WTC11 (cell line): ENCODE data around the gene IGFALS. TPM values are rescaled to one million over a fixed set of nuclear protein-coding genes. Genes with fewer than 3 reads are reported as not detected.

Source experiments
- ATAC-seq: fragments of 200-7000 bp; cut with Tn5 transposase; 2 replicates; pipeline ENCODE4 v1.10.0; 2021; ENCODE audit warnings: mild to moderate bottlenecking, moderate library complexity
- CTCF ChIA-PET: fragments of 300-600 bp; sonication (Branson Sonifier 250); formaldehyde crosslinking; loops from one replicate; lab custom pipeline; 2021; ENCODE audit warnings: antibody characterized with exemption; lab: Charles Lee
- POLR2A ChIA-PET: fragments of 350-600 bp; sonication (Branson Sonifier 250); formaldehyde crosslinking; loops from one replicate; lab custom pipeline; 2021; ENCODE audit warnings: antibody characterized with exemption; lab: Charles Lee
- DNase-seq: peaks from one replicate; pipeline ENCODE4 v3.0.0; 2021; ENCODE audit warnings: low spot score
- H3K27ac Mint-ChIP-seq: 2 replicates; pipeline ENCODE4 v1.8.0; 2021; ENCODE audit warnings: mixed read lengths
- H3K27me3 Mint-ChIP-seq: 2 replicates; pipeline ENCODE4 v1.8.0; 2021; ENCODE audit warnings: low read depth, mild to moderate bottlenecking, moderate library complexity, mixed read lengths
- H3K36me3 Mint-ChIP-seq: 2 replicates; pipeline ENCODE4 v1.8.0; 2021; ENCODE audit warnings: mixed read lengths
- H3K4me1 Mint-ChIP-seq: 2 replicates; pipeline ENCODE4 v1.8.0; 2022; ENCODE audit warnings: mixed read lengths
- H3K4me3 Mint-ChIP-seq: 2 replicates; pipeline ENCODE4 v1.8.0; 2021; ENCODE audit warnings: mild to moderate bottlenecking, moderate library complexity, mixed read lengths
- H3K9me3 Mint-ChIP-seq: 2 replicates; pipeline ENCODE4 v1.8.0; 2021; ENCODE audit warnings: mixed read lengths
- ATF1 ChIP-seq: sonication (generic); formaldehyde crosslinking; IDR thresholded peaks from 2 replicates; pipeline ENCODE4 v1.8.1; 2023; ENCODE audit warnings: mild to moderate bottlenecking, moderate library complexity, missing genetic modification reagents
- ESRRA ChIP-seq: sonication (generic); formaldehyde crosslinking; IDR thresholded peaks from 2 replicates; pipeline ENCODE4 v1.8.1; 2022; ENCODE audit warnings: mild to moderate bottlenecking, missing genetic modification reagents, borderline replicate concordance
- GRHL2 ChIP-seq: fragments of 250-450 bp; sonication (Bioruptor Pico); IDR thresholded peaks from 2 replicates; pipeline ENCODE4 v1.8.0; 2022; ENCODE audit warnings: mild to moderate bottlenecking, moderate library complexity; ENCODE audit not compliant: insufficient replicate concordance, severe bottlenecking
- JUN ChIP-seq: sonication (generic); formaldehyde crosslinking; IDR thresholded peaks from 2 replicates; pipeline ENCODE4 v1.8.0; 2023; ENCODE audit warnings: mild to moderate bottlenecking, missing genetic modification reagents
- NFE2L1 ChIP-seq: sonication (generic); formaldehyde crosslinking; IDR thresholded peaks from 2 replicates; pipeline ENCODE4 v1.8.1; 2023; ENCODE audit warnings: missing genetic modification reagents
- NFYB ChIP-seq: sonication (generic); formaldehyde crosslinking; conservative IDR thresholded peaks from 2 replicates; pipeline ENCODE4 v1.8.0; 2022; ENCODE audit warnings: low read depth, missing genetic modification reagents
- RORB ChIP-seq: fragments of 250-450 bp; sonication (Bioruptor Pico); IDR thresholded peaks from 2 replicates; pipeline ENCODE4 v1.9.0; 2021; ENCODE audit warnings: mild to moderate bottlenecking
- SMAD3 ChIP-seq: sonication (generic); formaldehyde crosslinking; IDR thresholded peaks from 2 replicates; pipeline ENCODE4 v1.8.0; 2022; ENCODE audit warnings: missing genetic modification reagents, mild to moderate bottlenecking, borderline replicate concordance
- TP53 ChIP-seq: sonication (generic); formaldehyde crosslinking; IDR thresholded peaks from 2 replicates; pipeline ENCODE4 v1.8.1; 2023; ENCODE audit warnings: mild to moderate bottlenecking, missing genetic modification reagents
- ZNF138 ChIP-seq: sonication (generic); formaldehyde crosslinking; conservative IDR thresholded peaks from 2 replicates; pipeline ENCODE4 v1.8.1; 2022; ENCODE audit warnings: mild to moderate bottlenecking, moderate library complexity, missing genetic modification reagents
- ZNF317 ChIP-seq: sonication (generic); formaldehyde crosslinking; IDR thresholded peaks from 2 replicates; pipeline ENCODE4 v1.8.1; 2023; ENCODE audit warnings: low read depth, mild to moderate bottlenecking, moderate library complexity, missing genetic modification reagents, borderline replicate concordance
- total RNA-seq: library from RNA; stranded (reverse); gene quantifications from 3 replicates; pipeline ENCODE4 v1.2.3, GENCODE V29; 2021
- TF ChIP-seq, protein P1 (sequence below): sonication (generic); formaldehyde crosslinking; conservative IDR thresholded peaks from 2 replicates; pipeline ENCODE4 v1.8.1; 2022; ENCODE audit warnings: mild to moderate bottlenecking, missing genetic modification reagents
- TF ChIP-seq, protein P2 (sequence below): sonication (generic); formaldehyde crosslinking; IDR thresholded peaks from 2 replicates; pipeline ENCODE4 v1.8.1; 2023; ENCODE audit warnings: mild to moderate bottlenecking, moderate library complexity, missing genetic modification reagents
- TF ChIP-seq, protein P3 (sequence below): sonication (generic); formaldehyde crosslinking; IDR thresholded peaks from 2 replicates; pipeline ENCODE4 v1.8.0; 2023; ENCODE audit warnings: mild to moderate bottlenecking, missing genetic modification reagents
- TF ChIP-seq, protein P4 (sequence below): fragments of 250-450 bp; sonication (Bioruptor Pico); IDR thresholded peaks from 2 replicates; pipeline ENCODE4 v2.1.2; 2022; ENCODE audit warnings: mild to moderate bottlenecking, moderate library complexity
- TF ChIP-seq, protein P5 (sequence below): sonication (generic); formaldehyde crosslinking; IDR thresholded peaks from 2 replicates; pipeline ENCODE4 v1.8.0; 2022; ENCODE audit warnings: mild to moderate bottlenecking, missing genetic modification reagents
- TF ChIP-seq, protein P6 (sequence below): sonication (generic); formaldehyde crosslinking; IDR thresholded peaks from 2 replicates; pipeline ENCODE4 v1.8.1; 2023; ENCODE audit warnings: mild to moderate bottlenecking, missing genetic modification reagents, moderate library complexity
- TF ChIP-seq, protein P7 (sequence below): sonication (generic); formaldehyde crosslinking; IDR thresholded peaks from 2 replicates; pipeline ENCODE4 v1.8.1; 2022; ENCODE audit warnings: missing genetic modification reagents, borderline replicate concordance
- TF ChIP-seq, protein P8 (sequence below): sonication (generic); formaldehyde crosslinking; IDR thresholded peaks from 2 replicates; pipeline ENCODE4 v1.8.1; 2023; ENCODE audit warnings: mild to moderate bottlenecking, missing genetic modification reagents, borderline replicate concordance

IGFALS gene
- total RNA-seq, 1 experiment from 2014 or later, result not detected

DNA sequence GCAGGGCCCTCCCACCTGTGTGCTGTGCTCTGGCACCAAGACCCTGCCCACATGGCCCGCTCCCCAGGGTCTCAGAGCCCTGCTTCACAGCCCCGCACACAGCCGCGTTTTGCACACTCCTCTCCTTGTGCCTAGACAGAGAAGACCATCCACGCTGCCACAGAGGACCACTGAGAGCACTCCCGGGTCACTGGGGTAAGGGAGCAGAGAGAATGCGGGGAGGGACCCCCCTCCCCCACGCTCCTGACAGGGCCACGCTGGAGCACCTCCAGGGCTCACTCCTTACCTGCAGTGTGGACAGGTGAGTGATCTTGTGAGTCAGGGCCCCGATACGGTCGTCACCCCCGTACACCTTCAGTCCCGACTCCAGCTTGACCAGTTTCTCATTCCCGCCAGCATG, 26.1 kb upstream of the IGFALS start (continued):
- no peak for TF ChIP-seq GRHL2 (CRISPR knock-in tag)

DNA sequence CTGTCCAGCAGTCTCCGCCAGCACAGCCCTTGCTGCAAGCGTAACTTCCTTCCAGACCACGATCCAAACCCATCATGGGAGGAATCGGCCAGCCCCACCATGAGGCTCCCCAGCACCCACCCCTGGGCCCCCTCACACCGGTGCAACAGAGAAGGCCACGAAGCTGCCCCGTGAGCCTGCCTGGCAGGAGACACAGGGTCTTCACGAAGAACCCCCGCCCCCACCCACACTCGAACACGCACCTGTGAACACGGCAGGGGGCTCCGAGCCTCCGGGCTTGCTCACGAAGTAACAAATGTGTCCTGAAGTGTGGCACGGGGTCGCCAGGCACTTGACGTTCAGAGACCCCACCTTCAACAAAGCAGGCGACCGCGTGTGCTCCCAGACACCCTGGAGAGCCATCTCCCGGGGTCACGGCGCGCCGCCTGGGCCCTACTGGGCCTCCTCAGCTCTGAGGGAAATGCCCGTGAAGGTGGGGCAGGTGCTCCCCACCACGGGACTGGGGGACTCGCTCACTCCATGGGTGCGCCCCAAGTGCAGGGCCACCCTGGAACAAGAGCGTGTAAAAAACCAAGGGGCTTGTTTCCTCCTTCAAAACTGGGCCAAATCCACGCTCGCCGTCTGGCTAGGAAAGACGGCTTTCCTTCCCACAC, 25.5 kb upstream of the IGFALS start:
- POLR2A ChIA-PET, result no interaction called here
- H3K9me3 Mint-ChIP-seq, result no peaks in the 10 kb centered on the region
- H3K27ac Mint-ChIP-seq, result peak overlapping the region; percentile 65; the same call in 1 of the 2 replicates
- DNase-seq (no peak), ATAC-seq (no peak)
- H3K27me3 Mint-ChIP-seq, result no peaks in the 10 kb centered on the region
- H3K4me1 Mint-ChIP-seq, result 0 out of 2 replicates have a peak, but pooled peaks cover 4% of the 10 kb centered on the region
- CTCF ChIA-PET, result no interaction called here
- H3K36me3 Mint-ChIP-seq, result peaks cover 6% of the 10 kb centered on the region
- TF ChIP-seq, protein P1, sequence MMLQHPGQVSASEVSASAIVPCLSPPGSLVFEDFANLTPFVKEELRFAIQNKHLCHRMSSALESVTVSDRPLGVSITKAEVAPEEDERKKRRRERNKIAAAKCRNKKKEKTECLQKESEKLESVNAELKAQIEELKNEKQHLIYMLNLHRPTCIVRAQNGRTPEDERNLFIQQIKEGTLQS, result no peak
- no peak for TF ChIP-seq ATF1 (CRISPR knock-in tag)
- TF ChIP-seq, protein P2, sequence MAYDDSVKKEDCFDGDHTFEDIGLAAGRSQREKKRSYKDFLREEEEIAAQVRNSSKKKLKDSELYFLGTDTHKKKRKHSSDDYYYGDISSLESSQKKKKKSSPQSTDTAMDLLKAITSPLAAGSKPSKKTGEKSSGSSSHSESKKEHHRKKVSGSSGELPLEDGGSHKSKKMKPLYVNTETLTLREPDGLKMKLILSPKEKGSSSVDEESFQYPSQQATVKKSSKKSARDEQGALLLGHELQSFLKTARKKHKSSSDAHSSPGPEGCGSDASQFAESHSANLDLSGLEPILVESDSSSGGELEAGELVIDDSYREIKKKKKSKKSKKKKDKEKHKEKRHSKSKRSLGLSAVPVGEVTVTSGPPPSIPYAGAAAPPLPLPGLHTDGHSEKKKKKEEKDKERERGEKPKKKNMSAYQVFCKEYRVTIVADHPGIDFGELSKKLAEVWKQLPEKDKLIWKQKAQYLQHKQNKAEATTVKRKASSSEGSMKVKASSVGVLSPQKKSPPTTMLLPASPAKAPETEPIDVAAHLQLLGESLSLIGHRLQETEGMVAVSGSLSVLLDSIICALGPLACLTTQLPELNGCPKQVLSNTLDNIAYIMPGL (CRISPR knock-in tag), result no peak
- no peak for TF ChIP-seq ESRRA (CRISPR knock-in tag)
- TF ChIP-seq, protein P3, sequence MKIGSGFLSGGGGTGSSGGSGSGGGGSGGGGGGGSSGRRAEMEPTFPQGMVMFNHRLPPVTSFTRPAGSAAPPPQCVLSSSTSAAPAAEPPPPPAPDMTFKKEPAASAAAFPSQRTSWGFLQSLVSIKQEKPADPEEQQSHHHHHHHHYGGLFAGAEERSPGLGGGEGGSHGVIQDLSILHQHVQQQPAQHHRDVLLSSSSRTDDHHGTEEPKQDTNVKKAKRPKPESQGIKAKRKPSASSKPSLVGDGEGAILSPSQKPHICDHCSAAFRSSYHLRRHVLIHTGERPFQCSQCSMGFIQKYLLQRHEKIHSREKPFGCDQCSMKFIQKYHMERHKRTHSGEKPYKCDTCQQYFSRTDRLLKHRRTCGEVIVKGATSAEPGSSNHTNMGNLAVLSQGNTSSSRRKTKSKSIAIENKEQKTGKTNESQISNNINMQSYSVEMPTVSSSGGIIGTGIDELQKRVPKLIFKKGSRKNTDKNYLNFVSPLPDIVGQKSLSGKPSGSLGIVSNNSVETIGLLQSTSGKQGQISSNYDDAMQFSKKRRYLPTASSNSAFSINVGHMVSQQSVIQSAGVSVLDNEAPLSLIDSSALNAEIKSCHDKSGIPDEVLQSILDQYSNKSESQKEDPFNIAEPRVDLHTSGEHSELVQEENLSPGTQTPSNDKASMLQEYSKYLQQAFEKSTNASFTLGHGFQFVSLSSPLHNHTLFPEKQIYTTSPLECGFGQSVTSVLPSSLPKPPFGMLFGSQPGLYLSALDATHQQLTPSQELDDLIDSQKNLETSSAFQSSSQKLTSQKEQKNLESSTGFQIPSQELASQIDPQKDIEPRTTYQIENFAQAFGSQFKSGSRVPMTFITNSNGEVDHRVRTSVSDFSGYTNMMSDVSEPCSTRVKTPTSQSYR (CRISPR knock-in tag), result no peak
- TF ChIP-seq, protein P4, sequence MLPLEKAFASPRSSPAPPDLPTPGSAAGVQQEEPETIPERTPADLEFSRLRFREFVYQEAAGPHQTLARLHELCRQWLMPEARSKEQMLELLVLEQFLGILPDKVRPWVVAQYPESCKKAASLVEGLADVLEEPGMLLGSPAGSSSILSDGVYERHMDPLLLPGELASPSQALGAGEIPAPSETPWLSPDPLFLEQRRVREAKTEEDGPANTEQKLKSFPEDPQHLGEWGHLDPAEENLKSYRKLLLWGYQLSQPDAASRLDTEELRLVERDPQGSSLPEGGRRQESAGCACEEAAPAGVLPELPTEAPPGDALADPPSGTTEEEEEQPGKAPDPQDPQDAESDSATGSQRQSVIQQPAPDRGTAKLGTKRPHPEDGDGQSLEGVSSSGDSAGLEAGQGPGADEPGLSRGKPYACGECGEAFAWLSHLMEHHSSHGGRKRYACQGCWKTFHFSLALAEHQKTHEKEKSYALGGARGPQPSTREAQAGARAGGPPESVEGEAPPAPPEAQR (CRISPR knock-in tag), result no peak
- no peak for TF ChIP-seq JUN (CRISPR knock-in tag)
- TF ChIP-seq TP53 (CRISPR knock-in tag), result no peak
- no peak for TF ChIP-seq RORB
- no peak for TF ChIP-seq NFE2L1 (CRISPR knock-in tag)
- TF ChIP-seq, protein P5, sequence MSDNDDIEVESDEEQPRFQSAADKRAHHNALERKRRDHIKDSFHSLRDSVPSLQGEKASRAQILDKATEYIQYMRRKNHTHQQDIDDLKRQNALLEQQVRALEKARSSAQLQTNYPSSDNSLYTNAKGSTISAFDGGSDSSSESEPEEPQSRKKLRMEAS (CRISPR knock-in tag), result no peak
- TF ChIP-seq, protein P6, sequence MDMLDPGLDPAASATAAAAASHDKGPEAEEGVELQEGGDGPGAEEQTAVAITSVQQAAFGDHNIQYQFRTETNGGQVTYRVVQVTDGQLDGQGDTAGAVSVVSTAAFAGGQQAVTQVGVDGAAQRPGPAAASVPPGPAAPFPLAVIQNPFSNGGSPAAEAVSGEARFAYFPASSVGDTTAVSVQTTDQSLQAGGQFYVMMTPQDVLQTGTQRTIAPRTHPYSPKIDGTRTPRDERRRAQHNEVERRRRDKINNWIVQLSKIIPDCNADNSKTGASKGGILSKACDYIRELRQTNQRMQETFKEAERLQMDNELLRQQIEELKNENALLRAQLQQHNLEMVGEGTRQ, result no peak
- TF ChIP-seq, protein P7, sequence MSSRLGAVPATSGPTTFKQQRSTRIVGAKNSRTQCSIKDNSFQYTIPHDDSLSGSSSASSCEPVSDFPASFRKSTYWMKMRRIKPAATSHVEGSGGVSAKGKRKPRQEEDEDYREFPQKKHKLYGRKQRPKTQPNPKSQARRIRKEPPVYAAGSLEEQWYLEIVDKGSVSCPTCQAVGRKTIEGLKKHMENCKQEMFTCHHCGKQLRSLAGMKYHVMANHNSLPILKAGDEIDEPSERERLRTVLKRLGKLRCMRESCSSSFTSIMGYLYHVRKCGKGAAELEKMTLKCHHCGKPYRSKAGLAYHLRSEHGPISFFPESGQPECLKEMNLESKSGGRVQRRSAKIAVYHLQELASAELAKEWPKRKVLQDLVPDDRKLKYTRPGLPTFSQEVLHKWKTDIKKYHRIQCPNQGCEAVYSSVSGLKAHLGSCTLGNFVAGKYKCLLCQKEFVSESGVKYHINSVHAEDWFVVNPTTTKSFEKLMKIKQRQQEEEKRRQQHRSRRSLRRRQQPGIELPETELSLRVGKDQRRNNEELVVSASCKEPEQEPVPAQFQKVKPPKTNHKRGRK (CRISPR knock-in tag), result no peak
- TF ChIP-seq, protein P8, sequence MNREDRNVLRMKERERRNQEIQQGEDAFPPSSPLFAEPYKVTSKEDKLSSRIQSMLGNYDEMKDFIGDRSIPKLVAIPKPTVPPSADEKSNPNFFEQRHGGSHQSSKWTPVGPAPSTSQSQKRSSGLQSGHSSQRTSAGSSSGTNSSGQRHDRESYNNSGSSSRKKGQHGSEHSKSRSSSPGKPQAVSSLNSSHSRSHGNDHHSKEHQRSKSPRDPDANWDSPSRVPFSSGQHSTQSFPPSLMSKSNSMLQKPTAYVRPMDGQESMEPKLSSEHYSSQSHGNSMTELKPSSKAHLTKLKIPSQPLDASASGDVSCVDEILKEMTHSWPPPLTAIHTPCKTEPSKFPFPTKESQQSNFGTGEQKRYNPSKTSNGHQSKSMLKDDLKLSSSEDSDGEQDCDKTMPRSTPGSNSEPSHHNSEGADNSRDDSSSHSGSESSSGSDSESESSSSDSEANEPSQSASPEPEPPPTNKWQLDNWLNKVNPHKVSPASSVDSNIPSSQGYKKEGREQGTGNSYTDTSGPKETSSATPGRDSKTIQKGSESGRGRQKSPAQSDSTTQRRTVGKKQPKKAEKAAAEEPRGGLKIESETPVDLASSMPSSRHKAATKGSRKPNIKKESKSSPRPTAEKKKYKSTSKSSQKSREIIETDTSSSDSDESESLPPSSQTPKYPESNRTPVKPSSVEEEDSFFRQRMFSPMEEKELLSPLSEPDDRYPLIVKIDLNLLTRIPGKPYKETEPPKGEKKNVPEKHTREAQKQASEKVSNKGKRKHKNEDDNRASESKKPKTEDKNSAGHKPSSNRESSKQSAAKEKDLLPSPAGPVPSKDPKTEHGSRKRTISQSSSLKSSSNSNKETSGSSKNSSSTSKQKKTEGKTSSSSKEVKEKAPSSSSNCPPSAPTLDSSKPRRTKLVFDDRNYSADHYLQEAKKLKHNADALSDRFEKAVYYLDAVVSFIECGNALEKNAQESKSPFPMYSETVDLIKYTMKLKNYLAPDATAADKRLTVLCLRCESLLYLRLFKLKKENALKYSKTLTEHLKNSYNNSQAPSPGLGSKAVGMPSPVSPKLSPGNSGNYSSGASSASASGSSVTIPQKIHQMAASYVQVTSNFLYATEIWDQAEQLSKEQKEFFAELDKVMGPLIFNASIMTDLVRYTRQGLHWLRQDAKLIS (CRISPR knock-in tag), result no peak
- no peak for TF ChIP-seq ZNF317 (CRISPR knock-in tag)
- no peak for TF ChIP-seq NFYB
- TF ChIP-seq ZNF138 (CRISPR knock-in tag), result no peak
- no peak for TF ChIP-seq SMAD3
- no peak overlapping the region for H3K4me3 Mint-ChIP-seq
